ENCODE measurements around the gene CLEC17A.

DNA sequence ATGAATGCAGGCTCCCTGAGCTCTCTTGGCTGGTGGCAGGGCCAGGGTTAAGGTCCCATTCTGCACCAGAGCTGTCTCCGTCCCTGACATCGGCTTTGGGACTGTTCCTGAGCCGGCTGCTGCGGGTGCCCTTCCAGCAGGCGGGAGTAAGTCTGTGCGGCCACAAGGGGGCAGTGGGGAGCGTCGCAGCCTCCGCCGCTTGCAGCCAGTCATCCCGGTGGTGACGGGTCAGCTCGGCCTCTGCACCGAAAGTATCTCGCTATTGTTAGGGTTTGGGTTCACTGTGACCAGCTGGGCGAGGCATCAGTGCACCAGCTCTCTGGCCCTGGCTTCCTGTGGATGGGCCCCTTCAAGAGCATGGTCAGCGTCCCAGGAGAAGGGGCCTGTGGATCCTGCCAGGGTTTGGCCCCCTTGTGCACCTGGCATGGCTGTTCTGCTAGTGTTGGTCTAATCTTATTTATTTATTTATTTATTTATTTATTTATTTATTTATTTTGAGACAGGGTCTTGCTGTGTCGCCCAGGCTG is 26.2 kb upstream of the CLEC17A start:
- TF ChIP-seq CTCF (IDR thresholded peaks at IDR 0.05) (peak; percentile 71 to 91 (median 78)), POLR2A (IDR thresholded peaks at IDR 0.05) (no peak), POLR2AphosphoS5 (IDR thresholded peaks at IDR 0.05) (peak; percentile 44)
